B cell (primary cell): ENCODE results near the gene SPDYC.

ENCODE experiments used
- CTCF ChIP-seq: fragments of 200-600 bp; IDR thresholded peaks from one replicate; pipeline ENCODE4 v1.8.0; 2022; ENCODE audit warnings: antibody characterized with exemption, mild to moderate bottlenecking
- EZH2 ChIP-seq: IDR thresholded peaks from 2 replicates; pipeline ENCODE4 v1.6.1; 2012; ENCODE audit warnings: borderline replicate concordance, low read depth, mild to moderate bottlenecking, moderate library complexity, low read length; ENCODE audit not compliant: insufficient read depth, poor library complexity, severe bottlenecking

- TF ChIP-seq CTCF (no peak), EZH2 (no peak)
These were observed 17.9 kb upstream of the SPDYC start for GRCh38 chr11:65152122-65152521.
